Heart left ventricle (tissue), 13 donors: ENCODE measurements around the gene PYGB.

Experiments
- CTCF ChIP-seq, 12 donors: fragments of 200-600 bp; sonication (generic) in 4 of 12; IDR thresholded peaks; one replicate each; pipeline versions ENCODE4 v1.5.0 to v1.8.0; 2018 to 2022; ENCODE audit warnings: antibody characterized with exemption in 12 of 12, mild to moderate bottlenecking in 5 of 12
- POLR2A ChIP-seq, 2 donors: fragments of 450-650 bp; IDR thresholded peaks; one replicate each; pipeline ENCODE4 v1.6.1; 2017; ENCODE audit warnings: antibody characterized with exemption in 2 of 2, mild to moderate bottlenecking in 2 of 2, moderate library complexity in 2 of 2
- donor health status: ischemic (EF 13 %, LVEDD 7.1; RV severe dilation, severe dysfunction).
- donor health status: DM: no; HTN: yes; CAD: no.
- donor health status: DM: no; HTN: no; CAD: no.
- donor health status: ischemic (EF 25% LVEDD 6.9; RV normal size, moderate dysfunction).
- donor health status: ischemic (EF 25% LVEDD 5.7; RV mildly dilated, moderate dysfunction).
- donor health status: ischemic (EF 35%, LVEDD 5.7; RV mildly dilated, moderate dysfunction).
- donor health status: nonischemic (EF 11% LVEDD 7.7; RV severe dilation, severe dysfunction).
- donor health status: DM: yes; HTN: yes; CAD: no.
- donor health status: PGD.
- donor health status: ischemic (EF 29% LVEDD 5.4; RV normal size, mild dysfunction).
- donor health status: nonischemic (EF 23%, LVEDD 6.1; RV moderate dilation, normal function).

- TF ChIP-seq POLR2A (IDR thresholded peaks at IDR 0.05): no peak
- no peak for TF ChIP-seq CTCF (IDR thresholded peaks at IDR 0.05)
These were observed 33.1 kb upstream of the PYGB start for GRCh38 chr20:25214819-25215218.
